ENCODE results near the gene SMNDC1.

SMNDC1 gene

GRCh38 chr10:110244550-110244949, 60.2 kb downstream of the SMNDC1 start:
- no peak for DNase-seq

- no peak for DNase-seq
Measured at GRCh38 chr10:110242511-110242910, 62.2 kb downstream of the SMNDC1 start.

GRCh38 chr10:110241841-110242240, 62.9 kb downstream of the SMNDC1 start:
- DNase-seq, result no peak

- DNase-seq, result no peak
Measured at GRCh38 chr10:110241407-110241806, 63.3 kb downstream of the SMNDC1 start.

All from DMS79 treated with DMSO at 0.1 percent for 48 hours (cell line).